ENCODE results near the gene PLCH1. TPM values are rescaled to one million over a fixed set of nuclear protein-coding genes. Genes with fewer than 3 reads are reported as not detected.

PLCH1 gene
- total RNA-seq, 2 experiments from 2014 or later, result 0.06 TPM; not detected in 1

DNA sequence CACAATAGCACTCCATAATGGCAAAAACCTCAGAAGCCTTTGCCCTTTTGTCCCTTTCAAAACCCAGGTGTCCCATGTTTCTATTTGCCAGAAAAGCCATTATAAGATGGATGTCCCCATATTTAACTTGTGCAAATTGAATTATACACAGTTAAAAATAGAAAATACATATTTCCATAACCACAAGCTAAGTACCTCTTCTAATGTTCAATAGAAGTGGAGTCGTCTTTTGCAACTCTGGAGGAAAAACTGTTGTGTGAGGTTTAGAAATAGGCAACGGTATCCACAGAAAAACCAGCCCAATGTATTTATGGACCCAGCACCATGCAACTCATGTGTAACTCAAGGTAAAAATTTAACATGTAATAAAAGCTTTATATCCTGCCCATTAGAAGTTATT, 367.8 kb downstream of the PLCH1 start:
- no peaks in the 10 kb centered on the region for H3K4me1 ChIP-seq (ENCODE audit: insufficient read depth, low read length, poor library complexity, severe bottlenecking)
- no peak for TF ChIP-seq EZH2phosphoT487 (IDR thresholded peaks at IDR 0.05; ENCODE audit: borderline replicate concordance, low read depth, low read length)
- TF ChIP-seq, protein P1, sequence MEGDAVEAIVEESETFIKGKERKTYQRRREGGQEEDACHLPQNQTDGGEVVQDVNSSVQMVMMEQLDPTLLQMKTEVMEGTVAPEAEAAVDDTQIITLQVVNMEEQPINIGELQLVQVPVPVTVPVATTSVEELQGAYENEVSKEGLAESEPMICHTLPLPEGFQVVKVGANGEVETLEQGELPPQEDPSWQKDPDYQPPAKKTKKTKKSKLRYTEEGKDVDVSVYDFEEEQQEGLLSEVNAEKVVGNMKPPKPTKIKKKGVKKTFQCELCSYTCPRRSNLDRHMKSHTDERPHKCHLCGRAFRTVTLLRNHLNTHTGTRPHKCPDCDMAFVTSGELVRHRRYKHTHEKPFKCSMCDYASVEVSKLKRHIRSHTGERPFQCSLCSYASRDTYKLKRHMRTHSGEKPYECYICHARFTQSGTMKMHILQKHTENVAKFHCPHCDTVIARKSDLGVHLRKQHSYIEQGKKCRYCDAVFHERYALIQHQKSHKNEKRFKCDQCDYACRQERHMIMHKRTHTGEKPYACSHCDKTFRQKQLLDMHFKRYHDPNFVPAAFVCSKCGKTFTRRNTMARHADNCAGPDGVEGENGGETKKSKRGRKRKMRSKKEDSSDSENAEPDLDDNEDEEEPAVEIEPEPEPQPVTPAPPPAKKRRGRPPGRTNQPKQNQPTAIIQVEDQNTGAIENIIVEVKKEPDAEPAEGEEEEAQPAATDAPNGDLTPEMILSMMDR (conservative IDR thresholded peaks at IDR 0.05; ENCODE audit: low read length), result no peak
- POLR2A ChIA-PET, result no interaction called here
- H3K4me3 ChIP-seq (ENCODE audit: low read depth, low read length, poor library complexity, severe bottlenecking), result no peak overlapping the region
- no peaks in the 10 kb centered on the region for H3K9me2 ChIP-seq (ENCODE audit: insufficient read depth, low read length)
- H3K36me3 ChIP-seq (ENCODE audit: insufficient read depth, low read length), result no peaks in the 10 kb centered on the region
- CTCF ChIA-PET (ENCODE audit: unreplicated experiment), result no interaction called here
- no peaks in the 10 kb centered on the region for H3K79me2 ChIP-seq (ENCODE audit: insufficient read depth, low read depth, low read length)
- H4K20me1 ChIP-seq (ENCODE audit: insufficient read depth, low read length), result no peaks in the 10 kb centered on the region
- no TSS peak for BruUV-seq (replicated peaks)
- H3K9me3 ChIP-seq (ENCODE audit: low read length), result no peaks in the 10 kb centered on the region
- no peak overlapping the region for H3K27ac ChIP-seq (ENCODE audit: low read depth, low read length, poor library complexity, severe bottlenecking)
- intact Hi-C loops (cut with micrococcal nuclease; ENCODE audit: unreplicated experiment), result no loop called here
- H3K4me2 ChIP-seq (ENCODE audit: low read length), result no peak overlapping the region
- no peak overlapping the region for H2AFZ ChIP-seq (ENCODE audit: low read length)
- DNase-seq (ENCODE audit: low spot score), result no peak

DNA sequence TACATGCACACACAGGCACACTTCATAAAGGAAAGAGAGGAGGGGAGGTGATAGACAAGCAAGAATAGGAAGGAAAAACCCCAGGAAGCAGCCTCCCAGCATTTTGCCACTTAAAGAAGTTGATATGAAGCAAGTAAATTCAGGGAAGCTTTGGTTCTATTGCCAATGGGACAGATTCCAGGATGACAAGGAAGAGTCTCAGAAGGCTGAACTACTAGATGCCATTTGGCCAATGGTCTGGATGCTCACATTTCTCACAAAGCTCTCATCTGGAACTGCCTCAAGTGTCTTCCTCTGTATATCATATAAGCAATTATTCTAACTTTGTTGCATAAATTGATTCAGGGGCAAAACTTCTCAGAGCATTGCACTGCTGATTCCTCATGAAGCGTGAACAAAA, 372.6 kb downstream of the PLCH1 start:
- Histone ChIP-seq H3K36me3 (ENCODE audit: insufficient read depth, low read length) (no peaks in the 10 kb centered on the region), H3K27ac (ENCODE audit: low read depth, low read length, poor library complexity, severe bottlenecking) (no peak overlapping the region), H3K4me3 (ENCODE audit: low read depth, low read length, poor library complexity, severe bottlenecking) (no peak overlapping the region), H3K79me2 (ENCODE audit: insufficient read depth, low read depth, low read length) (no peaks in the 10 kb centered on the region), H3K9me2 (ENCODE audit: insufficient read depth, low read length) (no peaks in the 10 kb centered on the region), H4K20me1 (ENCODE audit: insufficient read depth, low read length) (no peaks in the 10 kb centered on the region), H3K4me2 (ENCODE audit: low read length) (no peak overlapping the region), H3K9me3 (ENCODE audit: low read length) (0 out of 2 replicates have a peak, but pooled peaks cover 3% of the 10 kb centered on the region), H2AFZ (ENCODE audit: low read length) (no peak overlapping the region), H3K4me1 (ENCODE audit: insufficient read depth, low read length, poor library complexity, severe bottlenecking) (peaks cover 16% of the 10 kb centered on the region)
- TF ChIP-seq, protein P1 (conservative IDR thresholded peaks at IDR 0.05; ENCODE audit: low read length), result no peak
- TF ChIP-seq EZH2phosphoT487 (IDR thresholded peaks at IDR 0.05; ENCODE audit: borderline replicate concordance, low read depth, low read length), result no peak
- ChIA-PET CTCF (ENCODE audit: unreplicated experiment) (no interaction called here), POLR2A (interaction anchor here (0.7 kb wide), 1 partner anchor 205 kb away, joined by 3 read pairs; no protein-coding TSS in a partner anchor)
- intact Hi-C loops (cut with micrococcal nuclease; ENCODE audit: unreplicated experiment), result no loop called here
- no peak for DNase-seq (ENCODE audit: low spot score)
- BruUV-seq (replicated peaks), result no TSS peak

DNA sequence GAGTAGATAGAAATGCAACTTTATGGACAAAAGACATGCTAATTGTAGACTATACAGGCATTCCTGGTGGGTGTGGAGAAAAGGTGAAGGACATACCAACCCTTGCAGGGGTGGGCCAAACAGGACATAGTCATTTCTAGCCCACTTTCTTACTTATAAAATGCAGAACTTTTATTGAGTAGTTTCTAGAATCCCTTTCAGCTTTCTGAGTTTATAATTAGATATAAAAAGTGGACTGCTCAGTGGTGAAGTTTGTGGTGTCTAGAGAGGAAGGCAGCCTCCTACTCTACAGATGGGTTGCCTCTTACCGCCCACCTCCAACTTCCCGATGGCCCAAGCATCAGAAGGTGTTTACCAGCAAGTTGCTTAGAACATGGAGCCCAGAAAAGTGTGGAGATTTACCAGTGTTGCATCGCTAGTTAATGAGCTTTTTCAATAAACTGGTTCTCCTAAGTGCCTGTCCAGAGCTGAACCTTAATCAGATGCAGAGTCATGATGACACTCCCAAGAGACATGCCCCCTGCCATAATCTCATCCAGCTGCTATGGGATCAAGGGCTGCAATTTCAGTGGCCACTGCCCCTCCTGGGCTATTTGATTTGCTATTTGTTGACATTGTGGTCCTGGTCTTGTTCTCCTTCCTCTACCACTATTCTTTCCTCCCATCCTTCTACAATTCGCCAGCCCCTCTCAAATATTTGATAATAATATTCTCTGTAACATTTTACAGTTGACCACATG, 373.9 kb downstream of the PLCH1 start:
- Histone ChIP-seq H2AFZ (ENCODE audit: low read length) (peak overlapping the region; percentile 19; the same call in 1 of the 2 replicates), H4K20me1 (ENCODE audit: insufficient read depth, low read length) (no peaks in the 10 kb centered on the region), H3K4me3 (ENCODE audit: low read depth, low read length, poor library complexity, severe bottlenecking) (no peak overlapping the region), H3K36me3 (ENCODE audit: insufficient read depth, low read length) (no peaks in the 10 kb centered on the region), H3K79me2 (ENCODE audit: insufficient read depth, low read depth, low read length) (no peaks in the 10 kb centered on the region), H3K9me2 (ENCODE audit: insufficient read depth, low read length) (no peaks in the 10 kb centered on the region), H3K9me3 (ENCODE audit: low read length) (peaks cover 13% of the 10 kb centered on the region; the same call in 1 of the 2 replicates), H3K4me2 (ENCODE audit: low read length) (no peak overlapping the region), H3K4me1 (ENCODE audit: insufficient read depth, low read length, poor library complexity, severe bottlenecking) (peaks cover 22% of the 10 kb centered on the region), H3K27ac (ENCODE audit: low read depth, low read length, poor library complexity, severe bottlenecking) (no peak overlapping the region)
- intact Hi-C loops (cut with micrococcal nuclease; ENCODE audit: unreplicated experiment), result no loop called here
- DNase-seq (ENCODE audit: low spot score), result no peak
- POLR2A ChIA-PET, result no interaction called here
- CTCF ChIA-PET (ENCODE audit: unreplicated experiment), result no interaction called here
- no peak for TF ChIP-seq EZH2phosphoT487 (IDR thresholded peaks at IDR 0.05; ENCODE audit: borderline replicate concordance, low read depth, low read length)
- TF ChIP-seq, protein P1 (conservative IDR thresholded peaks at IDR 0.05; ENCODE audit: low read length), result no peak
- BruUV-seq (replicated peaks), result no TSS peak

All from OCI-LY7 (cell line).